Measurements from ENCODE around the gene TECTB.

TECTB gene

GRCh38 chr10:112345743-112346142 is 62.5 kb downstream of the TECTB start:
- no peak for FAIRE-seq
- no peak for DNase-seq (ENCODE audit: low spot score)

- DNase-seq (ENCODE audit: low spot score) = no peak
- FAIRE-seq = no peak
Measured at GRCh38 chr10:112346774-112347173, 63.6 kb downstream of the TECTB start.

- FAIRE-seq (no peak), DNase-seq (ENCODE audit: low spot score) (no peak)
Measured at GRCh38 chr10:112347709-112348671, 64.8 kb downstream of the TECTB start.

GRCh38 chr10:112348759-112349158 is 65.6 kb downstream of the TECTB start:
- no peak for DNase-seq (ENCODE audit: low spot score)
- FAIRE-seq = no peak

- DNase-seq (ENCODE audit: low spot score) (no peak), FAIRE-seq (no peak)
Measured at GRCh38 chr10:112349521-112350085, 66.4 kb downstream of the TECTB start.

- FAIRE-seq (no peak), DNase-seq (ENCODE audit: low spot score) (no peak)
Measured at GRCh38 chr10:112351146-112351545, 67.9 kb downstream of the TECTB start.

GRCh38 chr10:112352044-112352443 is 68.8 kb downstream of the TECTB start:
- no peak for FAIRE-seq

GRCh38 chr10:112353046-112353445 is 69.8 kb downstream of the TECTB start:
- DNase-seq (ENCODE audit: low spot score) = no peak
- FAIRE-seq = no peak

More at GRCh38 chr10:112352044-112352443, 68.8 kb downstream of the TECTB start:
- no peak for DNase-seq (ENCODE audit: low spot score)

Data from urothelium cell line (cell line).